HepG2 (cell line): ENCODE results near the gene APOM. TPM values are rescaled to one million over a fixed set of nuclear protein-coding genes. Genes with fewer than 3 reads are reported as not detected.

ENCODE experiments used
- FLYWCH1 ChIP-seq: sonication (generic); formaldehyde crosslinking; IDR thresholded peaks from 2 replicates; pipeline ENCODE4 v1.8.1; 2023; ENCODE audit warnings: mild to moderate bottlenecking, missing genetic modification reagents
- GFI1 ChIP-seq: sonication (generic); formaldehyde crosslinking; IDR thresholded peaks from 2 replicates; pipeline ENCODE4 v1.5.0; 2020; ENCODE audit warnings: missing genetic modification reagents, mild to moderate bottlenecking, borderline replicate concordance
- NR2F2 ChIP-seq: IDR thresholded peaks from 2 replicates; pipeline ENCODE4 v1.6.1; 2012; ENCODE audit warnings: low read depth, inconsistent platforms, borderline replicate concordance
- ZKSCAN8 ChIP-seq: IDR thresholded peaks from 2 replicates; pipeline ENCODE4 v1.6.1; 2016; ENCODE audit warnings: borderline replicate concordance, missing genetic modification reagents, missing compliant biosample characterization
- ZNF121 ChIP-seq: sonication (generic); formaldehyde crosslinking; IDR thresholded peaks from 2 replicates; pipeline ENCODE4 v1.5.0; 2020; ENCODE audit warnings: mild to moderate bottlenecking, missing genetic modification reagents
- ZNF138 ChIP-seq: sonication (generic); formaldehyde crosslinking; IDR thresholded peaks from 2 replicates; pipeline ENCODE4 v1.5.0; 2020; ENCODE audit warnings: mild to moderate bottlenecking, low read depth, missing genetic modification reagents
- ZNF598 ChIP-seq: sonication (generic); formaldehyde crosslinking; IDR thresholded peaks from 2 replicates; pipeline ENCODE4 v1.5.1; 2020; ENCODE audit warnings: mild to moderate bottlenecking, missing genetic modification reagents, borderline replicate concordance
- ZZZ3 ChIP-seq: sonication (generic); formaldehyde crosslinking; IDR thresholded peaks from 2 replicates; pipeline ENCODE4 v1.4.0; 2020; ENCODE audit warnings: missing genetic modification reagents, mild to moderate bottlenecking, borderline replicate concordance
- polyA plus RNA-seq, 8 experiments: library from polyadenylated mRNA; depleted of rRNA in 3 of 8; stranded (reverse) in 7 of 8; unstranded in 1 of 8; fragments of >200 nt; fragmentation: Illumina TruSeq in 4 of 8; extraction: Trizol in 4 of 8; gene quantifications; 2 replicates each; pipeline versions ENCODE4 v1.2.1 to v1.2.3, GENCODE V29; 2011 to 2016; ENCODE audit warnings: low read depth in 4 of 8, missing spikeins in 1 of 8, mixed read lengths in 1 of 8; ENCODE audit not compliant: insufficient read depth in 1 of 8
- total RNA-seq, 5 experiments: library from RNA; depleted of rRNA; stranded (reverse); fragments of >200 nt; fragmentation: Illumina TruSeq; extraction: Trizol; gene quantifications; 2 replicates each; pipeline ENCODE4 v1.2.3, GENCODE V29; 2016; ENCODE audit warnings: low read depth in 1 of 5
- TF ChIP-seq, protein P1 (sequence below): sonication (generic); formaldehyde crosslinking; IDR thresholded peaks from 2 replicates; pipeline ENCODE4 v1.5.1; 2020; ENCODE audit warnings: missing genetic modification reagents, mild to moderate bottlenecking, borderline replicate concordance
- TF ChIP-seq, protein P2 (sequence below): IDR thresholded peaks from 2 replicates; pipeline ENCODE4 v1.4.0; 2020; ENCODE audit warnings: mild to moderate bottlenecking, missing genetic modification reagents
- TF ChIP-seq, protein P3 (sequence below): IDR thresholded peaks from 2 replicates; pipeline ENCODE4 v1.6.1; 2016
- TF ChIP-seq, protein P4 (sequence below): sonication (generic); formaldehyde crosslinking; IDR thresholded peaks from 2 replicates; pipeline ENCODE4 v1.4.0; 2020; ENCODE audit warnings: missing genetic modification reagents
- TF ChIP-seq, protein P5 (sequence below): sonication (generic); formaldehyde crosslinking; IDR thresholded peaks from 2 replicates; pipeline ENCODE4 v1.5.0; 2020; ENCODE audit warnings: missing genetic modification reagents, mild to moderate bottlenecking, borderline replicate concordance

APOM gene
- total and polyA plus RNA-seq, 2 of the 13 experiments (the other 11 are each of a cell fraction or from before 2014, with no cell fraction given) = 98.2 to 1,140 TPM

DNA sequence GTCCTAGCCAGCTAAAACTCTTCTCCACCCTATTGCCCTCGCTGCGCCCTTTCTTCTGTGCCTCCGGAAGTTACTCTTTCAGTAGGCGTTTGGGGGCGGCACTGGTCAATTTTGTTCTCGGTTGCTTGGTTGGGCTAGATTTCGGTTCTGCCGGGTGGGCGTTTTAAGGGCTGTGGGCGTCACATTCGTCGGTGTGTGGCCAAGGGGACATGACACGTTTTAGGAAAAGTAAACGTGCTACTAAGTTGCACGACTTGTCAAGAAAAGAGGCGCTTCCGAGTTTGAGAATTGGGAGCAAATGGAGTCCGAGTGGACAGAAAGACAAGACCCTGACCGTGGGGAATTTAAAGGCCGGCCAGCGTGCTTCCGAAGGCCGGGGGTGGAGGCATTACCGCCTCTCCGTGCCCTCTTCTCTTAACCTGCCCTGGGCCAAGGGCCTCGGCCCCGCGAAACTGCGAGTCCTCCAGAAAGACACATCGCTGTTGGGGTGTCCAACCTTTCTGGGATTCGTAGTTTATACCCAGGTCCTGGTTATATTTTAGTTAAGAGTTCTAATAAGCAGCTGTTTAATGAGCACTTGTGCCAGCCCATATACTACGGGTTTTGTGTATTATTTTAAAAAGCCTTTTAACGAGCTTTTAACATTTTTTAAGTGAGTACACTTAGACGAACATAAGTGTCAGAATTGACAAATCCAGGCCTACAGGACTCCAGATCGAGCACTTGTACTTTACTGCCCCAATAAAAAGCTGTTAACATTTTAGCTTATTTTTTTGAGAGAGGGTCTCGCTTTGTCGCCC is 2.6 kb upstream of the APOM start (continued):
- TF ChIP-seq, protein P1, sequence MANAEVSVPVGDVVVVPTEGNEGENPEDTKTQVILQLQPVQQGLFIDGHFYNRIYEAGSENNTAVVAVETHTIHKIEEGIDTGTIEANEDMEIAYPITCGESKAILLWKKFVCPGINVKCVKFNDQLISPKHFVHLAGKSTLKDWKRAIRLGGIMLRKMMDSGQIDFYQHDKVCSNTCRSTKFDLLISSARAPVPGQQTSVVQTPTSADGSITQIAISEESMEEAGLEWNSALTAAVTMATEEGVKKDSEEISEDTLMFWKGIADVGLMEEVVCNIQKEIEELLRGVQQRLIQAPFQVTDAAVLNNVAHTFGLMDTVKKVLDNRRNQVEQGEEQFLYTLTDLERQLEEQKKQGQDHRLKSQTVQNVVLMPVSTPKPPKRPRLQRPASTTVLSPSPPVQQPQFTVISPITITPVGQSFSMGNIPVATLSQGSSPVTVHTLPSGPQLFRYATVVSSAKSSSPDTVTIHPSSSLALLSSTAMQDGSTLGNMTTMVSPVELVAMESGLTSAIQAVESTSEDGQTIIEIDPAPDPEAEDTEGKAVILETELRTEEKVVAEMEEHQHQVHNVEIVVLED (CRISPR knock-in tag) = no peak; the same call in 1 of the 2 replicates
- no peak for TF ChIP-seq ZNF121 (CRISPR knock-in tag)
- peak; percentile 85; the same call in 1 of the 2 replicates for TF ChIP-seq FLYWCH1 (CRISPR knock-in tag)
- TF ChIP-seq NR2F2 = no peak
- TF ChIP-seq, protein P2, sequence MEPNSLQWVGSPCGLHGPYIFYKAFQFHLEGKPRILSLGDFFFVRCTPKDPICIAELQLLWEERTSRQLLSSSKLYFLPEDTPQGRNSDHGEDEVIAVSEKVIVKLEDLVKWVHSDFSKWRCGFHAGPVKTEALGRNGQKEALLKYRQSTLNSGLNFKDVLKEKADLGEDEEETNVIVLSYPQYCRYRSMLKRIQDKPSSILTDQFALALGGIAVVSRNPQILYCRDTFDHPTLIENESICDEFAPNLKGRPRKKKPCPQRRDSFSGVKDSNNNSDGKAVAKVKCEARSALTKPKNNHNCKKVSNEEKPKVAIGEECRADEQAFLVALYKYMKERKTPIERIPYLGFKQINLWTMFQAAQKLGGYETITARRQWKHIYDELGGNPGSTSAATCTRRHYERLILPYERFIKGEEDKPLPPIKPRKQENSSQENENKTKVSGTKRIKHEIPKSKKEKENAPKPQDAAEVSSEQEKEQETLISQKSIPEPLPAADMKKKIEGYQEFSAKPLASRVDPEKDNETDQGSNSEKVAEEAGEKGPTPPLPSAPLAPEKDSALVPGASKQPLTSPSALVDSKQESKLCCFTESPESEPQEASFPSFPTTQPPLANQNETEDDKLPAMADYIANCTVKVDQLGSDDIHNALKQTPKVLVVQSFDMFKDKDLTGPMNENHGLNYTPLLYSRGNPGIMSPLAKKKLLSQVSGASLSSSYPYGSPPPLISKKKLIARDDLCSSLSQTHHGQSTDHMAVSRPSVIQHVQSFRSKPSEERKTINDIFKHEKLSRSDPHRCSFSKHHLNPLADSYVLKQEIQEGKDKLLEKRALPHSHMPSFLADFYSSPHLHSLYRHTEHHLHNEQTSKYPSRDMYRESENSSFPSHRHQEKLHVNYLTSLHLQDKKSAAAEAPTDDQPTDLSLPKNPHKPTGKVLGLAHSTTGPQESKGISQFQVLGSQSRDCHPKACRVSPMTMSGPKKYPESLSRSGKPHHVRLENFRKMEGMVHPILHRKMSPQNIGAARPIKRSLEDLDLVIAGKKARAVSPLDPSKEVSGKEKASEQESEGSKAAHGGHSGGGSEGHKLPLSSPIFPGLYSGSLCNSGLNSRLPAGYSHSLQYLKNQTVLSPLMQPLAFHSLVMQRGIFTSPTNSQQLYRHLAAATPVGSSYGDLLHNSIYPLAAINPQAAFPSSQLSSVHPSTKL (CRISPR knock-in tag) = no peak
- TF ChIP-seq ZKSCAN8 (CRISPR knock-in tag) = 0 out of 2 replicates have a peak, but pooled peaks have one; percentile 41
- TF ChIP-seq, protein P3, sequence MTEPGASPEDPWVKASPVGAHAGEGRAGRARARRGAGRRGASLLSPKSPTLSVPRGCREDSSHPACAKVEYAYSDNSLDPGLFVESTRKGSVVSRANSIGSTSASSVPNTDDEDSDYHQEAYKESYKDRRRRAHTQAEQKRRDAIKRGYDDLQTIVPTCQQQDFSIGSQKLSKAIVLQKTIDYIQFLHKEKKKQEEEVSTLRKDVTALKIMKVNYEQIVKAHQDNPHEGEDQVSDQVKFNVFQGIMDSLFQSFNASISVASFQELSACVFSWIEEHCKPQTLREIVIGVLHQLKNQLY = no peak
- TF ChIP-seq, protein P4, sequence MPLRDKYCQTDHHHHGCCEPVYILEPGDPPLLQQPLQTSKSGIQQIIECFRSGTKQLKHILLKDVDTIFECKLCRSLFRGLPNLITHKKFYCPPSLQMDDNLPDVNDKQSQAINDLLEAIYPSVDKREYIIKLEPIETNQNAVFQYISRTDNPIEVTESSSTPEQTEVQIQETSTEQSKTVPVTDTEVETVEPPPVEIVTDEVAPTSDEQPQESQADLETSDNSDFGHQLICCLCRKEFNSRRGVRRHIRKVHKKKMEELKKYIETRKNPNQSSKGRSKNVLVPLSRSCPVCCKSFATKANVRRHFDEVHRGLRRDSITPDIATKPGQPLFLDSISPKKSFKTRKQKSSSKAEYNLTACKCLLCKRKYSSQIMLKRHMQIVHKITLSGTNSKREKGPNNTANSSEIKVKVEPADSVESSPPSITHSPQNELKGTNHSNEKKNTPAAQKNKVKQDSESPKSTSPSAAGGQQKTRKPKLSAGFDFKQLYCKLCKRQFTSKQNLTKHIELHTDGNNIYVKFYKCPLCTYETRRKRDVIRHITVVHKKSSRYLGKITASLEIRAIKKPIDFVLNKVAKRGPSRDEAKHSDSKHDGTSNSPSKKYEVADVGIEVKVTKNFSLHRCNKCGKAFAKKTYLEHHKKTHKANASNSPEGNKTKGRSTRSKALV = no peak
- no peak for TF ChIP-seq ZZZ3 (CRISPR knock-in tag)
- TF ChIP-seq ZNF598 (CRISPR knock-in tag) = no peak
- TF ChIP-seq GFI1 (CRISPR knock-in tag) = no peak
- TF ChIP-seq, protein P5, sequence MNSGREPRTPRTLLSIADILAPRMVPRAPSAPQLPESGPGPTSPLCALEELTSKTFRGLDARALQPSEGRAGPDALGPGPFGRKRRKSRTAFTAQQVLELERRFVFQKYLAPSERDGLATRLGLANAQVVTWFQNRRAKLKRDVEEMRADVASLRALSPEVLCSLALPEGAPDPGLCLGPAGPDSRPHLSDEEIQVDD (CRISPR knock-in tag) = no peak
- TF ChIP-seq ZNF138 (CRISPR knock-in tag) = peak; percentile 89; the same call in 1 of the 2 replicates
